ENCODE data around the gene NUP205. TPM values are rescaled to one million over a fixed set of nuclear protein-coding genes. Genes with fewer than 3 reads are reported as not detected.

The NUP205 gene
- total RNA-seq, 1 experiment from 2014 or later: 90.4 TPM

DNA sequence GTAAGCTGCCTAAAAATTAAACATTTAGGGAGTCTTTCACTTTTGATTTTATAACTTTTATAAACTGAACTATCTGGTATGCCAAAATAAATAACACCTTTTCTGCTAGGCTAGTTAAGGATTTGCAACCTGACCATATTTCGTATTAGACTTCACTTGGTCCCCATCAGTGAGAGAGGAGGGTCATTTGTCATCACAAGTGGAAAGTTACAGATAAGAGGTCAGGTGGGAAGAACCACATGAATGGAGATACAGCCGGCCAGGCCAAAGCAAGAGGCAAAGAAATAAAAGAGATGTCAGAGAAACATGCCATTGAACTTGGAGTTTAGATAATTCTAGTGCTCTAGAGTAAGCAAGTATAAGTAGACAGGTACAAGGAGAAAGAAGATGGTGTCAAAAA is 60.1 kb downstream of the NUP205 start:
- ATAC-seq: no peak
- TF ChIP-seq CTCF (IDR thresholded peaks at IDR 0.05) (no peak), TCF7L2 (IDR thresholded peaks at IDR 0.05; ENCODE audit: low read depth, low read length) (no peak), SIN3A (IDR thresholded peaks at IDR 0.05; ENCODE audit: borderline replicate concordance, insufficient read depth, low read depth, low read length) (no peak), POLR2AphosphoS5 (IDR thresholded peaks at IDR 0.05; ENCODE audit: low read depth, low read length) (no peak)
- TF ChIP-seq, protein P1, sequence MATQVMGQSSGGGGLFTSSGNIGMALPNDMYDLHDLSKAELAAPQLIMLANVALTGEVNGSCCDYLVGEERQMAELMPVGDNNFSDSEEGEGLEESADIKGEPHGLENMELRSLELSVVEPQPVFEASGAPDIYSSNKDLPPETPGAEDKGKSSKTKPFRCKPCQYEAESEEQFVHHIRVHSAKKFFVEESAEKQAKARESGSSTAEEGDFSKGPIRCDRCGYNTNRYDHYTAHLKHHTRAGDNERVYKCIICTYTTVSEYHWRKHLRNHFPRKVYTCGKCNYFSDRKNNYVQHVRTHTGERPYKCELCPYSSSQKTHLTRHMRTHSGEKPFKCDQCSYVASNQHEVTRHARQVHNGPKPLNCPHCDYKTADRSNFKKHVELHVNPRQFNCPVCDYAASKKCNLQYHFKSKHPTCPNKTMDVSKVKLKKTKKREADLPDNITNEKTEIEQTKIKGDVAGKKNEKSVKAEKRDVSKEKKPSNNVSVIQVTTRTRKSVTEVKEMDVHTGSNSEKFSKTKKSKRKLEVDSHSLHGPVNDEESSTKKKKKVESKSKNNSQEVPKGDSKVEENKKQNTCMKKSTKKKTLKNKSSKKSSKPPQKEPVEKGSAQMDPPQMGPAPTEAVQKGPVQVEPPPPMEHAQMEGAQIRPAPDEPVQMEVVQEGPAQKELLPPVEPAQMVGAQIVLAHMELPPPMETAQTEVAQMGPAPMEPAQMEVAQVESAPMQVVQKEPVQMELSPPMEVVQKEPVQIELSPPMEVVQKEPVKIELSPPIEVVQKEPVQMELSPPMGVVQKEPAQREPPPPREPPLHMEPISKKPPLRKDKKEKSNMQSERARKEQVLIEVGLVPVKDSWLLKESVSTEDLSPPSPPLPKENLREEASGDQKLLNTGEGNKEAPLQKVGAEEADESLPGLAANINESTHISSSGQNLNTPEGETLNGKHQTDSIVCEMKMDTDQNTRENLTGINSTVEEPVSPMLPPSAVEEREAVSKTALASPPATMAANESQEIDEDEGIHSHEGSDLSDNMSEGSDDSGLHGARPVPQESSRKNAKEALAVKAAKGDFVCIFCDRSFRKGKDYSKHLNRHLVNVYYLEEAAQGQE (IDR thresholded peaks at IDR 0.05; ENCODE audit: insufficient read depth in 1 of 2, low read depth in 2 of 2, low read length in 1 of 2): no peak
- no peak for DNase-seq (ENCODE audit: low read depth, low spot score)
- no peaks in the 10 kb centered on the region for H3K9me3 ChIP-seq (ENCODE audit: control insufficient read depth, insufficient read depth, low read depth, low read length)
- no peaks in the 10 kb centered on the region for H3K27me3 ChIP-seq (ENCODE audit: control insufficient read depth, insufficient read depth, low read length)
- H3K27ac ChIP-seq (ENCODE audit: low read length): no peak overlapping the region
- CTCF ChIA-PET: interaction anchor here (0.6 to 1.1 kb wide), 3 partner anchors 14 to 37 kb away, joined by 3 to 4 read pairs (median 3); no protein-coding TSS in a partner anchor
- POLR2A ChIA-PET: no interaction called here
- in situ Hi-C loops (cut with HindIII; ENCODE audit: low pct_unique_long_range_greater_than_20kb, low sequenced_read_pairs): no loop called here
- no peak overlapping the region for H3K4me3 ChIP-seq (ENCODE audit: low read depth in 2 of 2, low read length in 2 of 2)
- H3K4me1 ChIP-seq (ENCODE audit: control insufficient read depth, insufficient read depth, low read length): peaks cover 4% of the 10 kb centered on the region; the same call in 1 of the 2 replicates
- intact Hi-C loops (cut with micrococcal nuclease; ENCODE audit: unreplicated experiment): no loop called here
- no TSS peak for BruUV-seq (replicated peaks)
- peaks cover 41% of the 10 kb centered on the region for H3K36me3 ChIP-seq (ENCODE audit: control insufficient read depth, insufficient read depth, low read length)

GRCh38 chr7:135618510-135618909 is 60.8 kb downstream of the NUP205 start:
- H3K27ac ChIP-seq (ENCODE audit: low read length): no peak overlapping the region
- TF ChIP-seq CTCF (IDR thresholded peaks at IDR 0.05): no peak
- no peak for TF ChIP-seq TCF7L2 (IDR thresholded peaks at IDR 0.05; ENCODE audit: low read depth, low read length)
- TF ChIP-seq SIN3A (IDR thresholded peaks at IDR 0.05; ENCODE audit: borderline replicate concordance, insufficient read depth, low read depth, low read length): no peak
- TF ChIP-seq, protein P1 (IDR thresholded peaks at IDR 0.05; ENCODE audit: insufficient read depth in 1 of 2, low read depth in 2 of 2, low read length in 1 of 2): no peak
- TF ChIP-seq POLR2AphosphoS5 (IDR thresholded peaks at IDR 0.05; ENCODE audit: low read depth, low read length): no peak
- ATAC-seq: no peak
- no peaks in the 10 kb centered on the region for H3K9me3 ChIP-seq (ENCODE audit: control insufficient read depth, insufficient read depth, low read depth, low read length)
- no peak overlapping the region for H3K4me3 ChIP-seq (ENCODE audit: low read depth in 2 of 2, low read length in 2 of 2)
- DNase-seq (ENCODE audit: low read depth, low spot score): no peak
- in situ Hi-C loops (cut with HindIII; ENCODE audit: low pct_unique_long_range_greater_than_20kb, low sequenced_read_pairs): no loop called here
- H3K36me3 ChIP-seq (ENCODE audit: control insufficient read depth, insufficient read depth, low read length): peaks cover 41% of the 10 kb centered on the region
- ChIA-PET CTCF (interaction anchor here (1.1 kb wide), 1 partner anchor 27 kb away, joined by 3 read pairs; no protein-coding TSS in a partner anchor), POLR2A (no interaction called here)
- peaks cover 4% of the 10 kb centered on the region; the same call in 1 of the 2 replicates for H3K4me1 ChIP-seq (ENCODE audit: control insufficient read depth, insufficient read depth, low read length)
- intact Hi-C loops (cut with micrococcal nuclease; ENCODE audit: unreplicated experiment): no loop called here
- no TSS peak for BruUV-seq (replicated peaks)
- no peaks in the 10 kb centered on the region for H3K27me3 ChIP-seq (ENCODE audit: control insufficient read depth, insufficient read depth, low read length)

All from Panc1 (cell line).